ENCODE results near the gene EPB41L4B. TPM values are rescaled to one million over a fixed set of nuclear protein-coding genes. Genes with fewer than 3 reads are reported as not detected.

EPB41L4B gene
- total and polyA plus RNA-seq, 2 donors from 2014 or later: 6.5 to 7.7 TPM

- Histone ChIP-seq H3K36me3 (ENCODE audit: control insufficient read depth in 2 of 3, insufficient read depth in 3 of 3, low read length in 3 of 3) (no peaks in the 10 kb centered on the region), H3K27me3 (ENCODE audit: control insufficient read depth, insufficient read depth, low read length) (no peaks in the 10 kb centered on the region), H3K4me3 (ENCODE audit: low read length in 3 of 3) (no peak overlapping the region), H3K9ac (ENCODE audit: low read length in 3 of 3) (no peak overlapping the region), H3K4me1 (ENCODE audit: control insufficient read depth in 2 of 3, insufficient read depth in 2 of 3, low read depth in 1 of 3, low read length in 3 of 3) (no peaks in the 10 kb centered on the region), H3K27ac (ENCODE audit: low read depth in 2 of 2, low read length in 2 of 2) (no peak overlapping the region), H3K9me3 (ENCODE audit: control insufficient read depth in 2 of 3, insufficient read depth in 1 of 3, low read length in 3 of 3) (no peaks in the 10 kb centered on the region)
- intact Hi-C loops (cut with DNase I): no loop called here
- FAIRE-seq (no peak), DNase-seq (peak in 2 of 5 donors; percentile 15 to 27)
- TF ChIP-seq CTCF (IDR thresholded peaks at IDR 0.05; ENCODE audit: borderline replicate concordance, extremely low read depth, insufficient read depth): peak; percentile 25
These were observed 137.7 kb downstream of the EPB41L4B start for GRCh38 chr9:109182940-109183798.

DNA sequence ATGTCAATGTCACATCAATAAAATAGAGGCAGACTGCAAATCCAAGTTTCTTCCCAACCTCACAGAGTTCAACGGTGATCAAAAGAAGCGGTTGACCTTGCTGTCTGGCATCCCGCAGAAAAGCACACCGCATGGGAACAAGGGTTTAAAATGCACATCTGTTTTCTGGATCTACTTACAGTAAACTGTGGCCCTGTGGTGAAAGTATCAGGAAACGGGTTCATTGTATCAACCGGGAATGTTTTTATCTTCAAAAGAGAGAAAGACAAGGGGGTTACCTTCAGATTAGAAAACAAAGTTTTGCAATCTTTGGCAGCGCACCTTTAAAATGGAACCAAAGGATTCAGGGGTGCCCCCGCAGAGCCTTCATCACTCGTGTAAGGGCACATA lies 138.3 kb downstream of the EPB41L4B start:
- H3K27ac ChIP-seq (ENCODE audit: low read depth in 2 of 2, low read length in 2 of 2): no peak overlapping the region
- no peak for DNase-seq
- no peak overlapping the region for H3K9ac ChIP-seq (ENCODE audit: low read length in 3 of 3)
- intact Hi-C loops (cut with DNase I): no loop called here
- no peaks in the 10 kb centered on the region for H3K27me3 ChIP-seq (ENCODE audit: control insufficient read depth, insufficient read depth, low read length)
- no peaks in the 10 kb centered on the region for H3K36me3 ChIP-seq (ENCODE audit: control insufficient read depth in 2 of 3, insufficient read depth in 3 of 3, low read length in 3 of 3)
- FAIRE-seq: no peak
- no peaks in the 10 kb centered on the region for H3K4me1 ChIP-seq (ENCODE audit: control insufficient read depth in 2 of 3, insufficient read depth in 2 of 3, low read depth in 1 of 3, low read length in 3 of 3)
- no peaks in the 10 kb centered on the region for H3K9me3 ChIP-seq (ENCODE audit: control insufficient read depth in 2 of 3, insufficient read depth in 1 of 3, low read length in 3 of 3)
- TF ChIP-seq CTCF (IDR thresholded peaks at IDR 0.05; ENCODE audit: borderline replicate concordance, extremely low read depth, insufficient read depth): no peak
- no peak overlapping the region for H3K4me3 ChIP-seq (ENCODE audit: low read length in 3 of 3)

GRCh38 chr9:109181284-109181683 lies 139.6 kb downstream of the EPB41L4B start:
- Histone ChIP-seq H3K9me3 (ENCODE audit: control insufficient read depth in 2 of 3, insufficient read depth in 1 of 3, low read length in 3 of 3) (no peaks in the 10 kb centered on the region), H3K9ac (ENCODE audit: low read length in 3 of 3) (no peak overlapping the region), H3K27ac (ENCODE audit: low read depth in 2 of 2, low read length in 2 of 2) (no peak overlapping the region), H3K4me1 (ENCODE audit: control insufficient read depth in 2 of 3, insufficient read depth in 2 of 3, low read depth in 1 of 3, low read length in 3 of 3) (no peaks in the 10 kb centered on the region), H3K4me3 (ENCODE audit: low read length in 3 of 3) (no peak overlapping the region), H3K36me3 (ENCODE audit: control insufficient read depth in 2 of 3, insufficient read depth in 3 of 3, low read length in 3 of 3) (no peaks in the 10 kb centered on the region), H3K27me3 (ENCODE audit: control insufficient read depth, insufficient read depth, low read length) (no peaks in the 10 kb centered on the region)
- DNase-seq (no peak), FAIRE-seq (no peak)
- TF ChIP-seq CTCF (IDR thresholded peaks at IDR 0.05; ENCODE audit: borderline replicate concordance, extremely low read depth, insufficient read depth): no peak
- intact Hi-C loops (cut with DNase I): no loop called here

All from kidney (tissue), 14 donors.